Measurements from ENCODE around the gene KLF14.

- no peak for TF ChIP-seq EZH2phosphoT487 (conservative IDR thresholded peaks at IDR 0.05; ENCODE audit: low read length)
- TF ChIP-seq, protein P1, sequence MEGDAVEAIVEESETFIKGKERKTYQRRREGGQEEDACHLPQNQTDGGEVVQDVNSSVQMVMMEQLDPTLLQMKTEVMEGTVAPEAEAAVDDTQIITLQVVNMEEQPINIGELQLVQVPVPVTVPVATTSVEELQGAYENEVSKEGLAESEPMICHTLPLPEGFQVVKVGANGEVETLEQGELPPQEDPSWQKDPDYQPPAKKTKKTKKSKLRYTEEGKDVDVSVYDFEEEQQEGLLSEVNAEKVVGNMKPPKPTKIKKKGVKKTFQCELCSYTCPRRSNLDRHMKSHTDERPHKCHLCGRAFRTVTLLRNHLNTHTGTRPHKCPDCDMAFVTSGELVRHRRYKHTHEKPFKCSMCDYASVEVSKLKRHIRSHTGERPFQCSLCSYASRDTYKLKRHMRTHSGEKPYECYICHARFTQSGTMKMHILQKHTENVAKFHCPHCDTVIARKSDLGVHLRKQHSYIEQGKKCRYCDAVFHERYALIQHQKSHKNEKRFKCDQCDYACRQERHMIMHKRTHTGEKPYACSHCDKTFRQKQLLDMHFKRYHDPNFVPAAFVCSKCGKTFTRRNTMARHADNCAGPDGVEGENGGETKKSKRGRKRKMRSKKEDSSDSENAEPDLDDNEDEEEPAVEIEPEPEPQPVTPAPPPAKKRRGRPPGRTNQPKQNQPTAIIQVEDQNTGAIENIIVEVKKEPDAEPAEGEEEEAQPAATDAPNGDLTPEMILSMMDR (IDR thresholded peaks at IDR 0.05; ENCODE audit: insufficient read depth, low read length, poor library complexity, severe bottlenecking) = no peak
Observed at GRCh38 chr7:130700760-130701159, 33.2 kb downstream of the KLF14 start.
